ENCODE data around the gene HOOK1.

DNA sequence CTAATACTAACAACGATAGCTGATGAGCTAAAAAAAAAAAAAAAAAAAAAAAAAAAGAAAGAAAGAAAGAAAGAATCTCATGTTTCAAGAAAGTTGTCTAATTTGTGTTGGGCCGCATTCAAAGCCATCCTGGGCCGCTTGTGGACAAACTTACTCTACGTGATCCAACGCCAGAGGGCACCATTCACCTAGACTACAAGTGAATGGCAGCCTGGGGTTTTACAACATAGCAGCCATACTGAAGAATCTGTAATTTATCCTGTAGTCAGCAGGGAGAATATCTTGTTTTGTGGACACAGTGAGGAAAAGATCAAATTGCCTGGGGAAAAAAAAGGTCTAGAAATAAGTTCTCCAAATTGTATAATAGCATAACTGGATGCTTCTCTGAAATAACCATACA lies 64.8 kb downstream of the HOOK1 start:
- TF ChIP-seq CTCF (IDR thresholded peaks at IDR 0.05) = no peak
- TF ChIP-seq POLR2A (IDR thresholded peaks at IDR 0.05) = no peak
- no peak for TF ChIP-seq POLR2AphosphoS5 (IDR thresholded peaks at IDR 0.05; ENCODE audit: insufficient read depth in 1 of 2, low read depth in 1 of 2)
